HCT116 (cell line): ENCODE data around the gene CORT. TPM values are rescaled to one million over a fixed set of nuclear protein-coding genes. Genes with fewer than 3 reads are reported as not detected.

ENCODE experiments used
- ATAC-seq: fragments of 200-7000 bp; cut with Tn5 transposase; 2 replicates; pipeline ENCODE4 v1.9.1; 2020; ENCODE audit warnings: mild to moderate bottlenecking, moderate library complexity
- BruUV-seq: library from RNA; stranded (reverse); fragments of 400-500 nt; replicated peaks from 2 replicates; lab custom pipeline; 2021; lab: Mats Ljungman, UMichigan
- CTCF ChIA-PET: fragments of 300-600 bp; sonication (Branson Sonifier 250); formaldehyde crosslinking; loops from one replicate; lab custom pipeline; 2021; ENCODE audit warnings: antibody characterized with exemption; lab: Charles Lee
- POLR2A ChIA-PET: fragments of 300-600, 350-600 bp; sonication (Branson Sonifier 250); formaldehyde crosslinking; loops from one replicate; lab custom pipeline; 2021; ENCODE audit warnings: antibody characterized with exemption; lab: Charles Lee
- RAD21 ChIA-PET, 2 experiments: fragments of 300-600 bp; sonication (Branson Sonifier 250); formaldehyde crosslinking; loops; one replicate each; lab custom pipeline; 2023; ENCODE audit warnings: low total read pairs in 2 of 2; ENCODE audit not compliant: uncharacterized antibody in 2 of 2, unreplicated experiment in 2 of 2, low non-redundant PET in 1 of 2; lab: Charles Lee
- DNase-seq: peaks from one replicate; pipeline ENCODE4 v3.0.0-alpha.2; 2010; ENCODE audit warnings: low read depth, low spot score
- H2AFZ ChIP-seq: fragments of 200-600 bp; shearing (Covaris generic), sonication (generic); 2 replicates; pipeline ENCODE4 v1.6.1; 2017; ENCODE audit warnings: low read depth, mixed run types, mixed read lengths, antibody characterized with exemption, low read length; ENCODE audit not compliant: poor library complexity, severe bottlenecking
- H3K27ac ChIP-seq: 2 replicates; pipeline ENCODE4 v1.5.1; 2012; ENCODE audit warnings: low read depth, low read length
- H3K27me3 ChIP-seq: fragments of 200-600 bp; sonication (generic); 2 replicates; pipeline ENCODE4 v1.6.1; 2016; ENCODE audit warnings: mixed run types, low read length, mixed read lengths; ENCODE audit not compliant: insufficient read depth
- H3K36me3 ChIP-seq, 2 experiments: fragments of 200-500 bp in 1 of 2; fragments of 200-600 bp in 1 of 2; sonication (Bioruptor generic) in 1 of 2; sonication (generic) in 1 of 2; 2 replicates each; pipeline versions ENCODE4 v1.5.1 to v1.6.1; 2014 to 2016; ENCODE audit warnings: low read length in 2 of 2, inconsistent platforms in 1 of 2, mixed read lengths in 1 of 2, mixed run types in 1 of 2; ENCODE audit not compliant: insufficient read depth in 2 of 2, control insufficient read depth in 1 of 2
- H3K4me1 ChIP-seq, 2 experiments: fragments of 200-600 bp in 1 of 2; sonication (generic) in 1 of 2; 2 replicates each; pipeline versions ENCODE4 v1.5.1 to v1.6.1; 2012 to 2017; ENCODE audit warnings: low read length in 2 of 2, inconsistent platforms in 1 of 2, mild to moderate bottlenecking in 1 of 2, mixed read lengths in 1 of 2, mixed run types in 1 of 2, moderate library complexity in 1 of 2; ENCODE audit not compliant: insufficient read depth in 2 of 2, control insufficient read depth in 1 of 2
- H3K4me2 ChIP-seq: fragments of 200-600 bp; sonication (generic); 2 replicates; pipeline ENCODE4 v1.6.1; 2017; ENCODE audit warnings: mixed run types, low read length, mixed read lengths
- H3K4me3 ChIP-seq, 2 experiments: fragments of 200-600 bp in 1 of 2; sonication (generic) in 1 of 2; replicated peaks in 1 of 2; 2 replicates each; pipeline ENCODE4 v1.5.1; 2011 to 2016; ENCODE audit warnings: low read length in 2 of 2, control low read depth in 1 of 2, low read depth in 1 of 2, mild to moderate bottlenecking in 1 of 2, mixed read lengths in 1 of 2, mixed run types in 1 of 2
- H3K79me2 ChIP-seq: fragments of 200-600 bp; sonication (generic); 2 replicates; pipeline ENCODE4 v1.6.1; 2017; ENCODE audit warnings: mild to moderate bottlenecking, mixed run types, low read length, moderate library complexity, mixed read lengths; ENCODE audit not compliant: insufficient read depth
- H3K9ac ChIP-seq: fragments of 200-600 bp; sonication (generic); 2 replicates; pipeline ENCODE4 v1.6.1; 2016; ENCODE audit warnings: low read length, mixed read lengths
- H3K9me2 ChIP-seq: fragments of 200-600 bp; sonication (generic), shearing (Covaris generic); 2 replicates; pipeline ENCODE4 v1.6.1; 2017; ENCODE audit warnings: mixed run types, mild to moderate bottlenecking, moderate library complexity; ENCODE audit not compliant: insufficient read depth
- H3K9me3 ChIP-seq, 2 experiments: fragments of 200-500 bp in 1 of 2; fragments of 200-600 bp in 1 of 2; sonication (Bioruptor generic) in 1 of 2; sonication (generic) in 1 of 2; 2 replicates each; pipeline ENCODE4 v1.6.1; 2014 to 2017; ENCODE audit warnings: low read length in 2 of 2, mixed read lengths in 2 of 2, inconsistent platforms in 1 of 2, low read depth in 1 of 2, mild to moderate bottlenecking in 1 of 2, mixed run types in 1 of 2, moderate library complexity in 1 of 2; ENCODE audit not compliant: control insufficient read depth in 1 of 2, insufficient read depth in 1 of 2
- H4K20me1 ChIP-seq: fragments of 200-600 bp; sonication (generic), shearing (Covaris generic); 2 replicates; pipeline ENCODE4 v1.6.1; 2017; ENCODE audit warnings: mixed run types, mild to moderate bottlenecking, moderate library complexity; ENCODE audit not compliant: insufficient read depth
- CBX3 ChIP-seq: IDR thresholded peaks from 2 replicates; pipeline ENCODE4 v1.6.1; 2012; ENCODE audit warnings: low read depth
- CTCF ChIP-seq, 3 experiments: fragments of 200-600 bp in 1 of 3; sonication (generic) in 1 of 3; IDR thresholded peaks in 2 of 3; conservative IDR thresholded peaks in 1 of 3; 2 replicates each; pipeline ENCODE4 v1.5.1; 2012 to 2017; ENCODE audit warnings: low read depth in 2 of 3, low read length in 2 of 3, antibody characterized with exemption in 1 of 3, borderline replicate concordance in 1 of 3, control low read depth in 1 of 3, mild to moderate bottlenecking in 1 of 3, mixed read lengths in 1 of 3, mixed run types in 1 of 3, moderate library complexity in 1 of 3; ENCODE audit not compliant: insufficient read depth in 1 of 3
- EGR1 ChIP-seq: IDR thresholded peaks from 2 replicates; pipeline ENCODE4 v1.6.1; 2012; ENCODE audit warnings: low read depth
- EZH2phosphoT487 ChIP-seq: fragments of 200-600 bp; IDR thresholded peaks from 2 replicates; pipeline ENCODE4 v1.6.1; 2018; ENCODE audit warnings: antibody characterized with exemption, borderline replicate concordance
- MAX ChIP-seq: IDR thresholded peaks from 2 replicates; pipeline ENCODE4 v1.6.1; 2012
- POLR2A ChIP-seq: IDR thresholded peaks from 2 replicates; pipeline ENCODE4 v1.7.0; 2011; ENCODE audit warnings: borderline replicate concordance; ENCODE audit not compliant: insufficient read depth, insufficient read length; ENCODE audit errors: extremely low read depth
- SRF ChIP-seq: IDR thresholded peaks from 2 replicates; pipeline ENCODE4 v1.6.1; 2012; ENCODE audit warnings: low read depth
- TCF7L2 ChIP-seq: IDR thresholded peaks from 2 replicates; pipeline ENCODE4 v1.7.0; 2011; ENCODE audit warnings: borderline replicate concordance, inconsistent platforms; ENCODE audit not compliant: insufficient read depth, insufficient read length; ENCODE audit errors: extremely low read depth
- ZBTB33 ChIP-seq: IDR thresholded peaks from 2 replicates; pipeline ENCODE4 v1.6.1; 2011; ENCODE audit warnings: mild to moderate bottlenecking, low read length, moderate library complexity; ENCODE audit not compliant: insufficient replicate concordance; ENCODE audit errors: extremely low read depth
- intact Hi-C: fragments of 100-400 bp; cut with micrococcal nuclease; formaldehyde crosslinking; loops from 2 replicates; pipeline ENCODE4 v1.10.0; 2022
- total RNA-seq: library from RNA; stranded (reverse); gene quantifications from one replicate; pipeline ENCODE4 v1.2.1, GENCODE V29; 2021; ENCODE audit not compliant: unreplicated experiment

Gene CORT
- total RNA-seq, 1 experiment from 2014 or later: 0.84 TPM

- no peak overlapping the region for H3K9ac ChIP-seq
- H4K20me1 ChIP-seq: no peaks in the 10 kb centered on the region
- peaks cover 2 to 19% of the 10 kb centered on the region in 2 experiments; a peak in 3 of 4 replicates for H3K4me1 ChIP-seq
- BruUV-seq: no TSS peak
- ATAC-seq (no peak), DNase-seq (no peak)
- POLR2A ChIA-PET: no interaction called here
- TF ChIP-seq MAX (no peak), POLR2A (no peak), EZH2phosphoT487 (no peak), TCF7L2 (no peak), ZBTB33 (no peak), SRF (no peak), EGR1 (no peak), CTCF (IDR thresholded peaks at IDR 0.05 in 2 of 3, conservative IDR thresholded peaks at IDR 0.05 in 1 of 3; ENCODE audit: borderline replicate concordance in 1 of 3, insufficient read depth in 1 of 3, low read depth in 2 of 3, low read length in 2 of 3) (no peak), CBX3 (no peak)
- intact Hi-C loops: no loop called here
- RAD21 ChIA-PET: no interaction called here
- H3K4me3 ChIP-seq: no peak overlapping the region
- no peaks in the 10 kb centered on the region for H3K9me3 ChIP-seq
- no peak overlapping the region for H3K27ac ChIP-seq
- H3K27me3 ChIP-seq: no peaks in the 10 kb centered on the region
- H3K4me2 ChIP-seq: no peak overlapping the region
- no peak overlapping the region for H2AFZ ChIP-seq
- H3K9me2 ChIP-seq: no peaks in the 10 kb centered on the region
- no peaks in the 10 kb centered on the region for H3K36me3 ChIP-seq
- CTCF ChIA-PET: no interaction called here
- H3K79me2 ChIP-seq: peaks cover 8% of the 10 kb centered on the region; the same call in 1 of the 2 replicates
Measured at GRCh38 chr1:10433790-10434189, 16.0 kb upstream of the CORT start.
